VCaP (cell line): ENCODE measurements around the gene ERC2.

Experiments
- H3K27ac ChIP-seq: fragments of 450-650 bp; 2 replicates; pipeline ENCODE4 v1.5.1; 2017
- TF ChIP-seq, protein P1 (sequence below): fragments of 450-650 bp; conservative IDR thresholded peaks from 2 replicates; pipeline ENCODE4 v1.5.1; 2017; ENCODE audit warnings: mild to moderate bottlenecking, moderate library complexity

ERC2 gene

DNA sequence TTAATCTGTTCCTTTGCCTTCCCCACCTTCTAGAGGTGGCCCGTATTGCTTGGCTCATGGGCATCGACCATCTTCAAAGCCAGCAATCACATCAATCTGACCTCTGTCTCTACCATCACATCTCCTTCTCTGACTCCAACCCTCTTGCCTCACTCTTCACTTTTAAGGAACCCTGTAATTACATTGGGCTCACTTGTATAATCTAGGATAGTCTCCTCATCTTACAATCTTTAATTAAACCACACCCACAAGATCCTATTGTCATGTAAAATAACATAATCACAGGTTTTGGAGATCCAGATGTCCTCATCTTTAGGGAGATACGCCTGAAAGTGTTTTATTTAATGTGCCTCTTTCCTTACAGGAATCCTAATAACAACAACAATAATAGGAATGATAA is 234.5 kb downstream of the ERC2 start:
- TF ChIP-seq, protein P1, sequence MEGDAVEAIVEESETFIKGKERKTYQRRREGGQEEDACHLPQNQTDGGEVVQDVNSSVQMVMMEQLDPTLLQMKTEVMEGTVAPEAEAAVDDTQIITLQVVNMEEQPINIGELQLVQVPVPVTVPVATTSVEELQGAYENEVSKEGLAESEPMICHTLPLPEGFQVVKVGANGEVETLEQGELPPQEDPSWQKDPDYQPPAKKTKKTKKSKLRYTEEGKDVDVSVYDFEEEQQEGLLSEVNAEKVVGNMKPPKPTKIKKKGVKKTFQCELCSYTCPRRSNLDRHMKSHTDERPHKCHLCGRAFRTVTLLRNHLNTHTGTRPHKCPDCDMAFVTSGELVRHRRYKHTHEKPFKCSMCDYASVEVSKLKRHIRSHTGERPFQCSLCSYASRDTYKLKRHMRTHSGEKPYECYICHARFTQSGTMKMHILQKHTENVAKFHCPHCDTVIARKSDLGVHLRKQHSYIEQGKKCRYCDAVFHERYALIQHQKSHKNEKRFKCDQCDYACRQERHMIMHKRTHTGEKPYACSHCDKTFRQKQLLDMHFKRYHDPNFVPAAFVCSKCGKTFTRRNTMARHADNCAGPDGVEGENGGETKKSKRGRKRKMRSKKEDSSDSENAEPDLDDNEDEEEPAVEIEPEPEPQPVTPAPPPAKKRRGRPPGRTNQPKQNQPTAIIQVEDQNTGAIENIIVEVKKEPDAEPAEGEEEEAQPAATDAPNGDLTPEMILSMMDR = no peak
- H3K27ac ChIP-seq = no peak overlapping the region

DNA sequence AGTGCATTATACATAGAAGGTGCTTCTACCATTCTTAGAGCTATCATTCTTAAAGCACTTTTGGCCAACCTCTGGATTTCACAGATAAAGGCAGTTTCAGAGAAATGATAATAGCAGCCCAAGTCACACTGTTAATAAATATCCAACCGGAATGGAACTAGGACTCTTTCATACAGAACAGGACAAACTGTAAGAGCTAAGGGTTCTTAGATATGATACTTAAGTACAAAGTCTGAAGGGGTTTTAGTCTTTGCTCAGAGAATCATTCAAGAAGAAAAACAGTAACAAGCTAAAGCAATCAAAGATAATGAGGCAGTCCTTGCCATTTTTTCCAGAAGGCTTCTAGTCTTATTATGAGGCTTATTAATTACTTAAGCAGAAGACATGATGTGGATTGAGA is 239.0 kb downstream of the ERC2 start:
- no peak overlapping the region for H3K27ac ChIP-seq
- TF ChIP-seq, protein P1 = no peak

DNA sequence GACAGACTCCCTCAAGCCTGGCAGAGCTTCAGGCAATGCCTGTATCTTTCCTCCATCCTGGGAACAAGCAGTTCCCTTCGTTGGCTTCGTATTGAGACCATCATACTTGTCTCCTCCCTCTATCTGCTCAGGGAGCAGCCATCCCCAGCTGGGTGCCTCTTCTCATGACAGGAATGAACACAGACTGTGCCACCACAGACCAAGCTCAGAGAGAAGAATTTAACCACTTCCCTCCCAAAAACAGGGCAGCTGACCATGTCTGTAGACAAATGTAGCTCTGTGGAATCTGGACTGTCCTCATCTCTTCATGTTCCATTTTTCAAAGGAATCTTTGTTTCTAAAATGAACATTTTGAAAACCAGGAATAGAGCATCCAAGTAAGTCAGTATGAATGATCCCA is 245.4 kb downstream of the ERC2 start:
- TF ChIP-seq, protein P1 = no peak
- no peak overlapping the region for H3K27ac ChIP-seq

- TF ChIP-seq, protein P1 = no peak
- no peak overlapping the region for H3K27ac ChIP-seq
Observed at GRCh38 chr3:56219894-56220805, 248.1 kb downstream of the ERC2 start.

DNA sequence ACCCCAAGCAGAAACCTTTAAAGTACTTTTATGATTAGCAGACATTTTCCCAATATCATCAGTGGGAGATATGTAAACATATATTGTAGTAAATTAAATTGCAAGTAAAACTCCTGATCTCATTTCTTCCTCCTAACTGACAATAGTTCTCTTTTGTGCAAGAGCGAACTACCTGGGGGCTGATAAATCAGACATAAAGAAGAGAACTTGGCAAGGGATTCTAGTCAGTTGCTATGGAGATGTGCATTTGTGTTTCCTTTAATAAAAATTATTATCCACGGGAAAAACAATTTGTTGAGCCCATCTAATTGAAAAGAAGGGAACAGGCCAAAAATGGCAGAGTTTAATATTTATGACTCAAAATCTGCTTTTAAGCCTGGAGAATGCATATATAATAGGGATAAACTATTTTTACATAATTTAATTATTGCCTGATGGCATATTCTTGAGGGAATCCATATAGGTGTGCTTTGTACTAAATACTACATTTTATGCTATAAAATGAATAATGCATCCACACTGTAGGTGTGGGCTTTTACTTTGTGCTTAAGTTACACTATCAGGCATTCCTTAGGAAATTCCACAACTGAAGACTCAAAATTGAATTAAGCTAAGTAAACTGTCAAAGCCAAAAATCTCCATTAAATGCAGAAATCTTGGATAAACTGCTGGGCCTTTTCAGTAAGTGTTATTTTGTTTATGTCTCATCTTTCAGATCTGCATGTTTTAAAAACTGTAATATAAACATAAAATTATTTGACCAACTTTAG is 258.1 kb downstream of the ERC2 start:
- TF ChIP-seq, protein P1 = no peak
- no peak overlapping the region for H3K27ac ChIP-seq

DNA sequence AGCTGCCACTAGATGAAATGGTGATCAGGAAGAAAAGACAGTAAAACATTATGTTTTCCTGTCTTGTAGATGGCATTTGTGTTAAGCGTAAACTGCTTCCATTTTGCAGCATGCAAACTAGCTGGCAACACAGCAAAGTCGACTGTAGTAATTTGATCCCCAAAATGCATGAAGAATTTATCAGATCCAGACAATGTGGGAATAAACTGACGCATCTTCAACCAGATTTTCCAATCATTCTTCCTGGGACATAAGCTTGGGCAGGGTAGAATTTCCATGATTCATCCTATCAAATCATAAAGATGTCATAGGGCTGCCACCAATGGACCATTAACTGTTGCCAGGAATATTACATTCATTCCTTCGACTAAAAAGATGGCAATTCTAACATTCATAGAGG is 260.3 kb downstream of the ERC2 start:
- TF ChIP-seq, protein P1 = no peak

DNA sequence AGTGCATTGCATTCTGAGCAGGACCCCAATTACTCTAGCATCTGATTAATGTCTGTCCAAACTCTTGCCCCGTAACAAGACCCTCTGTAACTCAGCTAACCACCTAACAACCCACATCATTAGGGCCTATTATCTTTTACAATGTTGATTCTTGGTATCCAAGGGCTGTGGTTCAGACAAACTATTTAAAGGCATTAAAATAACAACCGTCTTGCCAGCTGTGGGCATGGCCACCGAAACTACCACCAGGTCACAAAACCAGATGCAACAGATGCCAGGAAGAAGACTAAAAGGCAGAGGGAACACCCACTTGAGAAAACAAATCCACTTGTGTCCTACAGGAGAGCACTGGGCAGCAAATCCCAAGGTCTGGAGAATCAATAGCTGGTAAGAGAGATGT is 262.9 kb downstream of the ERC2 start:
- H3K27ac ChIP-seq = no peak overlapping the region
- TF ChIP-seq, protein P1 = no peak

More for the DNA sequence above, 260.3 kb downstream of the ERC2 start:
- H3K27ac ChIP-seq = no peak overlapping the region
